GM12864 (cell line): ENCODE data around the gene NTMT1.

Experiments used
- DNase-seq: peaks from one replicate; pipeline ENCODE4 v3.0.0-alpha.2; 2011; ENCODE audit warnings: low read depth
- H3K4me3 ChIP-seq: 2 replicates; pipeline ENCODE4 v1.5.1; 2011; ENCODE audit warnings: mild to moderate bottlenecking, low read depth, low read length, control low read depth
- TF ChIP-seq, protein P1 (sequence below): IDR thresholded peaks from 2 replicates; pipeline ENCODE4 v1.5.1; 2011; ENCODE audit warnings: low read depth, mild to moderate bottlenecking, moderate library complexity, low read length, control low read depth, inconsistent platforms; ENCODE audit errors: missing control alignments

The NTMT1 gene

DNA sequence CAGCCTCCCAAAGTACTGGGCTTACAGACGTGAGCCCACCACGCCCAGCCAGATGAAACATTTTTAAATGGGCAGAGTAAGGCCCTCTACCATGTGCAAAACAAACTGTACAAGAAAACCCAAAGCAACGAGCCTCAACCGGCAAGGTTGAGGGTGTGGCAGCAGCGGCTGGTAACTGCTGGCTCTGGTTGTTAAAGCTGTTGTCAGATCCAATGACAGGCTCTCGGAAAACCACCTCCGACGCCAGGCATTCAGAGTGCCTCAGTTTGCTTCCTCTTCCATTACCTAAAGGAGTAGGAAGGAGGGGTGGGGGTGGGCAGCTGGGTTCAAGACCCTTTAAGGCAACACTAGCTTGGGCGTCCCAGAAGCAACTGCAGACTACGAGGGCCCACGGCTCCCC, 18.4 kb downstream of the NTMT1 start:
- H3K4me3 ChIP-seq: no peak overlapping the region
- TF ChIP-seq, protein P1, sequence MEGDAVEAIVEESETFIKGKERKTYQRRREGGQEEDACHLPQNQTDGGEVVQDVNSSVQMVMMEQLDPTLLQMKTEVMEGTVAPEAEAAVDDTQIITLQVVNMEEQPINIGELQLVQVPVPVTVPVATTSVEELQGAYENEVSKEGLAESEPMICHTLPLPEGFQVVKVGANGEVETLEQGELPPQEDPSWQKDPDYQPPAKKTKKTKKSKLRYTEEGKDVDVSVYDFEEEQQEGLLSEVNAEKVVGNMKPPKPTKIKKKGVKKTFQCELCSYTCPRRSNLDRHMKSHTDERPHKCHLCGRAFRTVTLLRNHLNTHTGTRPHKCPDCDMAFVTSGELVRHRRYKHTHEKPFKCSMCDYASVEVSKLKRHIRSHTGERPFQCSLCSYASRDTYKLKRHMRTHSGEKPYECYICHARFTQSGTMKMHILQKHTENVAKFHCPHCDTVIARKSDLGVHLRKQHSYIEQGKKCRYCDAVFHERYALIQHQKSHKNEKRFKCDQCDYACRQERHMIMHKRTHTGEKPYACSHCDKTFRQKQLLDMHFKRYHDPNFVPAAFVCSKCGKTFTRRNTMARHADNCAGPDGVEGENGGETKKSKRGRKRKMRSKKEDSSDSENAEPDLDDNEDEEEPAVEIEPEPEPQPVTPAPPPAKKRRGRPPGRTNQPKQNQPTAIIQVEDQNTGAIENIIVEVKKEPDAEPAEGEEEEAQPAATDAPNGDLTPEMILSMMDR: no peak
- no peak for DNase-seq

DNA sequence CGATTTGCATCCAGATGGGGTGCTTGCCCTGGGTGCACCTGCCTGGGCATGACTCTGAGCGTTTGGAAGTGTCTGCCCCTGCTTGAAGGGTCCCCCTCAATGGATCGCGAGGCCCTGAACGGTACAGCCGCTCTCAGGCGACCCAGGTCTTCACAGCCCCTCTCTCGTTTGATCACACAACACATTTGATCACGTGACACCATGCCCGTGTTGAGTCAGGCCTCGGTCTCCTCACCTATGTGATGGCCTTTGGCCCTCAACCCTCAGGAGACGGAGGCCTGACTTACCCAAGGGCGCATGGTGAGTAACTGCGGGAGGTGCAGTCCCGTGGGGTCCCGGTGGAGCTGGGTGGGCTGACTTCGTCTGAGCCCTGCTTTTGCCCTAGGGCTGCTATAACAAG, 18.9 kb downstream of the NTMT1 start:
- TF ChIP-seq, protein P1: no peak
- no peak for DNase-seq
- no peak overlapping the region for H3K4me3 ChIP-seq

DNA sequence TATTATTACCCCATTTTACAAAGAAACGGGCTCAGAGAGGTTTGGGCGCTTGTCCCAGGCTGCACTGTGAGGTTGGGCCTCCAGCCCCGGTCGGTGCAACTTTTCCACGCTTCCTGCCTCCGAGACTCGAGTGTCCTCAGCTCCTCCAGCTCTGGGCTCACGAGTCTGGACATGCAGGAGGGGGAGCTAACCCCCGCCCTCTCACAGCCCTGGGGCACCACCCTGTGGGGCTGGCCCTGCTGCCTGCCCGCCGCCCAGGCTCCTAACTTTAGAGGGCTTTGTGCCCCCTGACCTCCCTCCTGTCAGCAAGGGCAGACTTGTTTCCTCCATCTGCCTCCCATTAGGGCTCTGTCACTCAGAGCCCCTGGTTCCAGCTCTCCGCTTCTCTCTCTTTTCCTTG, 20.3 kb downstream of the NTMT1 start:
- H3K4me3 ChIP-seq: no peak overlapping the region
- no peak for DNase-seq
- TF ChIP-seq, protein P1: no peak

DNA sequence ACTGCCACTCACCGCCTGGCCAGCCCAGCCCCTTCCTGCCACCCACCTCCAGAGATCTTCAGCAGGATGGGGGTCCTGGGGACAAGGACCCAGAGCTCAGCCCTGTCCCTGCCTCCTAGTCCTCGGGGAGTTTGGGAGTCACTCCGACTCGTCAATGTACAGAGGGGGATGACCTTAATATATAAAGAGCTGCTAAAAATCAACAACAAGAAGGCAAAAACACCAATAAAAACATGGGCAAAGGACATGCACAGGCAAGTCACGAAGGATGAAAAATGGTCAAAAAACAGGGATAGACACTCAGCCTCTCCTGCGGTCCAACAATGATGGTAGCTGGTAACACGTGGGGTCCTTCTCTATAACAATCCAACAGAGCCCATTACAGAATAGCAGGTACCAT, 20.7 kb downstream of the NTMT1 start:
- no peak for DNase-seq
- TF ChIP-seq, protein P1: no peak
- no peak overlapping the region for H3K4me3 ChIP-seq

DNA sequence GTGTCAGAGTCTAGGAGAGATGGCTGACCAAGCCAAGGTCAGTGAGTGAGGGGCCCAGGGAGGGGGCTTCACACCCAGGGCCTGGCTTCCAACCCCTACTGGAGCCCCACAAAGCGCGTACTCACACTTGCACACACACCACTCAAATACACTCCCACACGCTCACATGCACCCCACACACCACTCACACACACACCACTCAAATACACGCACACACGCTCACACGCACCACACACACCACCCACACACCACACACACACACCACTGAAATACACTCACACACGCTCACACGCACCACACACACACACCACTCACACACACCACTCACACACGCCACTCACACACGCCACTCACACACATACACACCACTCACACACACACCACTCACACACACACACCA, 21.7 kb downstream of the NTMT1 start:
- DNase-seq: no peak
- H3K4me3 ChIP-seq: no peak overlapping the region
- TF ChIP-seq, protein P1: no peak

DNA sequence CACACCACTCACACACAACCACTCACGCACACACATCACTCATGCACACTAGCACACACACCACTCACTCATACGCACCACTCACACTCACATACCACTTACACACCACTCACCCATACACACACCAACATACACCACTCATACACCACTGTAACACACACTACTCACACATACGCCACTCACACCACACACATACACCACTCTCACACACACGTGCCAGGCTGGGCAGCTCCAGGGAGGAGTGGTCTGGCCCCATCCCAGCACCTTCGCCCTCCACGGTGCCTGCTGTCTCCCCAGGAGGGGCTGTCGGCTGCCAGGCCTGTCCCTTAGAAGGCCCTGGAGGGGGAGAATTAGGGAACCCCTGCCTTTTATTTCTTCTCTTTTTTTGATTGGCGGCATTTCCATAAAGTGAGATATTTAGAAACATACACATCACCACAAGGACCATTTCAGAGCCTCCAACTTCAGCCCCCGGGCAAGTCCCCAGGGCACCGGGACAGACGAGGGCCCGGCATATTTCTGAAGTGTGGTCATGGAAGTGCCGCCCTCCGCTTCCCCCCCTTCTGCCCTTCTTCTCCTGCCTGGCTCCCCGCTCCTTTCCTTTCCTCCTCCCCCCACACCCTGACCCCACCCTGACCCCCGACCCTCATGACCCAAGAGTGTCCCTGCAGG, 22.3 kb downstream of the NTMT1 start:
- no peak overlapping the region for H3K4me3 ChIP-seq
- TF ChIP-seq, protein P1: no peak
- no peak for DNase-seq

DNA sequence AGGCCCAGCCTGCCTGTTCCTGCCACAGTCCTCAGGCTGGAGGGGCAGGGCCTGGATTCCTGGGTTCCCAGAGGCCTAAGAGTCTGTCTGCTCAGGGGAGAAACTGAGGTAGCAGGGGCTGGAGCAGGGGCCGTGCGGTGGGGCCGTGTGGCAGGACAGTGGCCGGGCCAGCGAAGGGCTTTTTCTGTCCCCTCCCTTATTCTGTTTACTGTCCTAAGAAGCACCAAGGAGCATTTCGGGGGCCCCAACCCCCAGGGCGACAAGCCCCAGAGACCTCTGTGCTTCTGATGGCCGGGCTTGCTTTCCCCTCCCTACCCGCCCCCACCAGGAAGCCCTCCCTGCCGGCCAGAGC, 22.8 kb downstream of the NTMT1 start:
- TF ChIP-seq, protein P1: no peak
- DNase-seq: no peak

More for the DNA sequence above, 22.8 kb downstream of the NTMT1 start:
- no peak overlapping the region for H3K4me3 ChIP-seq
